GM21737 (cell line): ENCODE results near the gene OSBP2.

Source experiments
- ATAC-seq: cut with Tn5 transposase; IDR thresholded peaks from one replicate; pipeline ENCODE4 v1.9.1; 2021; ENCODE audit warnings: mild to moderate bottlenecking, moderate library complexity; ENCODE audit not compliant: unreplicated experiment

OSBP2 gene

GRCh38 chr22:30953206-30953605 is 258.5 kb downstream of the OSBP2 start:
- ATAC-seq = no peak

- no peak for ATAC-seq
These were observed 260.5 kb downstream of the OSBP2 start for GRCh38 chr22:30955153-30955552.
